Right lobe of liver (tissue), 6 donors: ENCODE data around the gene HMGB1. TPM values are rescaled to one million over a fixed set of nuclear protein-coding genes. Genes with fewer than 3 reads are reported as not detected.

Experiments used
- ATAC-seq, 4 donors: fragments of 200-7000 bp; cut with Tn5 transposase; one replicate each; pipeline ENCODE4 v1.9.1; 2020; ENCODE audit warnings: mild to moderate bottlenecking in 4 of 4, moderate library complexity in 4 of 4
- DNase-seq, 3 donors: peaks; one replicate each; pipeline ENCODE4 v3.0.0-alpha.2; 2020
- H3K27ac ChIP-seq, 3 donors: fragments of 200-600 bp; one replicate each; pipeline ENCODE4 v1.8.0; 2022
- H3K27me3 ChIP-seq, 2 donors: fragments of 200-600 bp; one replicate each; pipeline ENCODE4 v1.8.0; 2022
- H3K36me3 ChIP-seq, 4 donors: fragments of 200-600 bp; sonication (generic) in 1 of 4; one replicate each; pipeline versions ENCODE4 v1.5.1 to v1.8.0; 2017 to 2022; ENCODE audit warnings: control low read depth in 1 of 4
- H3K4me1 ChIP-seq, 4 donors: fragments of 200-600 bp; sonication (generic) in 1 of 4; one replicate each; pipeline versions ENCODE4 v1.5.1 to v1.8.0; 2017 to 2022; ENCODE audit warnings: control low read depth in 1 of 4
- H3K4me3 ChIP-seq, 3 donors: fragments of 200-600 bp; one replicate each; pipeline ENCODE4 v1.8.0; 2022
- H3K9me3 ChIP-seq, 4 donors: fragments of 200-600 bp; sonication (generic) in 1 of 4; one replicate each; pipeline versions ENCODE4 v1.5.1 to v1.8.0; 2017 to 2022; ENCODE audit warnings: control low read depth in 1 of 4
- CTCF ChIP-seq, 4 donors: fragments of 200-600 bp in 3 of 4; fragments of 450-650 bp in 1 of 4; IDR thresholded peaks; one replicate each; pipeline versions ENCODE4 v1.5.1 to v1.8.0; 2016 to 2022; ENCODE audit warnings: antibody characterized with exemption in 4 of 4, mild to moderate bottlenecking in 2 of 4
- POLR2A ChIP-seq: fragments of 450-650 bp; IDR thresholded peaks from one replicate; pipeline ENCODE4 v1.6.1; 2017; ENCODE audit warnings: antibody characterized with exemption, mild to moderate bottlenecking
- WGBS: methylation state at CpG from one replicate; pipeline ENCODE4 v1.1.6; 2018; ENCODE audit warnings: low coverage, low lambda C conversion rate; ENCODE audit not compliant: insufficient coverage; ENCODE audit errors: missing lambda C conversion rate; 5-methylcytosine and 5-hydroxymethylcytosine counted together
- intact Hi-C, 2 donors: fragments of 100-400 bp; cut with DNase I; formaldehyde crosslinking; loops; one replicate each; pipeline versions ENCODE4 v1.11.2 to v1.14.1; 2022
- total RNA-seq, 6 experiments: library from RNA; depleted of rRNA in 2 of 6; stranded (reverse); fragments of >200 nt in 2 of 6; fragmentation: NEBNext Ultra II Directional in 3 of 6; extraction: Animal tissue kit (Norgen Biotek cat#: 25700) in 3 of 6; gene quantifications; one replicate each; pipeline versions ENCODE4 v1.1.0 to v1.2.4, GENCODE V29; 2016 to 2023
- donor health status: DM: no; HTN: yes; CAD: no.
- donor health status: DM: no; HTN: no; CAD: no.
- donor health status: DM: no; HTN: no; CAD: no.
- donor health status: DM: no; HTN: yes; CAD: no.
- donor health status: DM: no; HTN: yes; CAD: no.

HMGB1 gene
- total RNA-seq, 6 experiments from 2014 or later: 80.6 to 167 (median 107) TPM

GRCh38 chr13:30480292-30480950, 14.7 kb upstream of the HMGB1 start:
- 74% methylated on average over 4 of the region's 6 CpGs for WGBS
- Histone ChIP-seq H3K9me3 (no peaks in the 10 kb centered on the region), H3K4me1 (peaks cover 0 to 16% (median 0%) of the 10 kb centered on the region in 4 donors), H3K27me3 (no peaks in the 10 kb centered on the region), H3K36me3 (no peaks in the 10 kb centered on the region), H3K27ac (no peak overlapping the region), H3K4me3 (no peak overlapping the region)
- DNase-seq (no peak), ATAC-seq (no peak)
- TF ChIP-seq POLR2A (no peak), CTCF (IDR thresholded peaks at IDR 0.05) (no peak)
- intact Hi-C loops: no loop called here

- Histone ChIP-seq H3K4me1 (peaks cover 0 to 16% (median 0%) of the 10 kb centered on the region in 4 donors), H3K27ac (peak overlapping the region in 1 of 3 donors; percentile 30), H3K9me3 (no peaks in the 10 kb centered on the region), H3K36me3 (no peaks in the 10 kb centered on the region), H3K27me3 (no peaks in the 10 kb centered on the region), H3K4me3 (no peak overlapping the region)
- peak in 3 of 4 donors; percentile 9 to 54 (median 29) for ATAC-seq
- intact Hi-C loops: no loop called here
- WGBS: 71% methylated on average over 1 of the region's 1 CpG
- no peak for DNase-seq
- no peak for TF ChIP-seq CTCF (IDR thresholded peaks at IDR 0.05)
- no peak for TF ChIP-seq POLR2A
Measured at GRCh38 chr13:30479883-30480219, 14.1 kb upstream of the HMGB1 start.

- no peaks in the 10 kb centered on the region for H3K27me3 ChIP-seq
- intact Hi-C loops: no loop called here
- DNase-seq (peak in 1 of 3 donors; percentile 63), ATAC-seq (peak; percentile 89 to 91 (median 90))
- H3K9me3 ChIP-seq: no peaks in the 10 kb centered on the region
- peak overlapping the region in 2 of 3 donors; percentile 7 to 30 for H3K27ac ChIP-seq
- H3K4me3 ChIP-seq: no peak overlapping the region
- WGBS: 44% methylated on average over 5 of the region's 5 CpGs
- peaks cover 0 to 16% (median 0%) of the 10 kb centered on the region in 4 donors for H3K4me1 ChIP-seq
- no peak for TF ChIP-seq POLR2A
- no peak for TF ChIP-seq CTCF (IDR thresholded peaks at IDR 0.05)
- no peaks in the 10 kb centered on the region for H3K36me3 ChIP-seq
Measured at GRCh38 chr13:30479154-30479882, 13.6 kb upstream of the HMGB1 start.

GRCh38 chr13:30477346-30478195, 11.8 kb upstream of the HMGB1 start:
- DNase-seq: no peak
- no peaks in the 10 kb centered on the region for H3K36me3 ChIP-seq
- no peak overlapping the region for H3K4me3 ChIP-seq
- no peak overlapping the region for H3K27ac ChIP-seq
- no peaks in the 10 kb centered on the region for H3K27me3 ChIP-seq
- intact Hi-C loops: no loop called here
- H3K4me1 ChIP-seq: peaks cover 0 to 16% (median 0%) of the 10 kb centered on the region in 4 donors
- ATAC-seq: peak in 3 of 4 donors; percentile 14 to 34 (median 28)
- WGBS: 40% methylated on average over 4 of the region's 4 CpGs
- H3K9me3 ChIP-seq: no peaks in the 10 kb centered on the region
- no peak for TF ChIP-seq POLR2A
